Subcutaneous adipose tissue (tissue), 4 donors: ENCODE measurements around the gene LRMDA. TPM values are rescaled to one million over a fixed set of nuclear protein-coding genes. Genes with fewer than 3 reads are reported as not detected.

Source experiments
- CTCF ChIP-seq: fragments of 450-650 bp; IDR thresholded peaks from one replicate; pipeline ENCODE4 v1.5.1; 2016; ENCODE audit warnings: low read depth, mild to moderate bottlenecking, control low read depth, antibody characterized with exemption, moderate library complexity
- total RNA-seq, 4 donors: library from RNA; depleted of rRNA; stranded (reverse); fragments of >200 nt; gene quantifications; one replicate each; pipeline ENCODE4 v1.1.0, GENCODE V29; 2016

The LRMDA gene
- total RNA-seq, 4 donors from 2014 or later: 17.4 to 92.1 (median 22.8) TPM

GRCh38 chr10:76396134-76396533, 964.7 kb downstream of the LRMDA start:
- no peak for TF ChIP-seq CTCF

DNA sequence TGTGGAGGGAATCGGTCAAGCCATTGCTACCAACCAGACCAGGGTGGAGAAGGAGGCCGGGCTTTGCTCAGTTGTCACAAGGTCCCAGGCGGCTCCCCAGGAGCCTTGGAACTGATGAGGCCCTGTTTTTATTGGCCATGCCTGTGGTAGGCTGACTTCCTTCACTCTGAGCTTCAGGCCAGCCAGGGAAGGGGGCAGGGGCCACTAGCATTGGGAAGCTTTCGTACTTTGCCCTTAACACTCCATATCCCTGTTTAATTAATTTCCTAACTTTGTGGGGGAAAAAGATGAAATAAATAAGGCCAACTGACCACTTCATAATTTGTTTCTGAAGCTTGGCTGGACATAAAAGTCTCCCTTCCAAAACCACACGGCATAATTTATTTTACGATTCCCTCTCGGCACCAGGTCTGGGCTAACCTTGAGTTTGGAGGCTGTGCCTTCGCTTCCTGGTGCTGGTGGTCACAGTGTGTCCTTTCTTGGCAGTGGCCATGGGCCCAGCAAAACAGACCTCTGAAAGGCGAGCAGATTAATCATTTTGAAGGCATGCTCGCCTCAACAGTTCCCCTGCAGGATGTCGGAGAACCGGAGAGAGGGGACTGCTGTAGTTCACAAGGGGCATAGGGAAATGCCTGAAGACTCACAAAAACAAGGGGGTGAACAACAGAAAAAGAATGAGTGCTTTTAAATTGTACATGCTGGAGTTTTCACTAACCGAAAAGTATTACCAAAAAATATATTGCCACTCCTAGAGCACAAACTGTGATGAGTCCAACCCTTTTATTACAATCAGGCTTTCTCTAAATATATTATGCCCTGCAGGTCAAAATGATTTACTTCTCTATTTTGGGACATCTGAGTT, 966.0 kb downstream of the LRMDA start:
- TF ChIP-seq CTCF: no peak

GRCh38 chr10:76398043-76398710, 966.8 kb downstream of the LRMDA start:
- TF ChIP-seq CTCF: no peak

DNA sequence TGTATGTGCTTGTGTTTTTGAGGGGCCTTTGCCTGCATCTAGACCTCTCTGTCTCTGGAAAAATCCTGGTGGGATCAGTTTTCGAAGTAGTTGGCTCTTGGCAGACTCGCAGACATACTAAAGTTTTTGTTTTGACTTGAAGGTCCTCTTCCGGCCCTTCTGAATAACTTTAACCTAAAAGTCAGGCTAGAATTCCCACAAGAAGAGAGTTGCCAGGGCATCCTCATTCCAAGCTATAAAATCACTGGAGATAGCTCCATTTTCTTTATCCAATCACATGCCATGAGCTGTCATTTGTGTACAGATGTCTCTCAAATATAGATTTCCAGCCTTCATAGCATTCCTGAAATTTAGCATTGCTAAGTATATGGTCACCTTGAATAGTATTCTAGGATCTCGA, 967.8 kb downstream of the LRMDA start:
- TF ChIP-seq CTCF: no peak

DNA sequence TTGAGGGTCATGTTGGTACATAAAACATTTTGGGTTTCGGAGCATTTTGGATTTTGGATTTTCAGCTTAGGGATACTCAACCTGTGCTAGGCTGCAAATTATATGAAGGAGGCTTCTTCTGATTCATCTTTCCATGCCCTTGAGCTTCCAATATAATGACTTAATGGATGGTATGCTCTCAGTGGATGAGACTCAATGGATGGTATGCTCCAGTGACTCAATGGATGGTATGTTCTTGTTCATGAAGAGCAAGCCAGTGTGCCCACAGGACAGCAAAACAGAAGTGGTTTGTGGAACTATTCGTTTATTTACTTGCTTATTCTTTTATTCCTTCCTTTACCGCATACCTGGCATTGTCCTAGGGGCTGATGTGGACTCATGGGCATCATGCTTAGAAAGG, 969.6 kb downstream of the LRMDA start:
- TF ChIP-seq CTCF: no peak

GRCh38 chr10:76403912-76404311, 972.5 kb downstream of the LRMDA start:
- TF ChIP-seq CTCF: no peak

- TF ChIP-seq CTCF: no peak
Observed at GRCh38 chr10:76404531-76404930, 973.1 kb downstream of the LRMDA start.
